Neural progenitor cell (in vitro differentiated cells): ENCODE data around the gene BCOR.

ENCODE experiments used
- CTCF ChIP-seq: fragments of 200-600 bp; sonication (generic); IDR thresholded peaks from 2 replicates; pipeline ENCODE4 v1.5.1; 2017; ENCODE audit warnings: antibody characterized with exemption, mild to moderate bottlenecking
- EZH2phosphoT487 ChIP-seq: fragments of 200-600 bp; sonication (generic); IDR thresholded peaks from 2 replicates; pipeline ENCODE4 v1.6.1; 2017; ENCODE audit warnings: antibody characterized with exemption

GRCh38 chrX:40066700-40067099 lies 31.1 kb downstream of the BCOR start:
- TF ChIP-seq CTCF (no peak), EZH2phosphoT487 (no peak)
